Measurements from ENCODE around the gene ZNF474. TPM values are rescaled to one million over a fixed set of nuclear protein-coding genes. Genes with fewer than 3 reads are reported as not detected.

ZNF474 gene
- total and polyA plus RNA-seq, 2 donors from 2014 or later = 0.38 TPM; not detected in 1

DNA sequence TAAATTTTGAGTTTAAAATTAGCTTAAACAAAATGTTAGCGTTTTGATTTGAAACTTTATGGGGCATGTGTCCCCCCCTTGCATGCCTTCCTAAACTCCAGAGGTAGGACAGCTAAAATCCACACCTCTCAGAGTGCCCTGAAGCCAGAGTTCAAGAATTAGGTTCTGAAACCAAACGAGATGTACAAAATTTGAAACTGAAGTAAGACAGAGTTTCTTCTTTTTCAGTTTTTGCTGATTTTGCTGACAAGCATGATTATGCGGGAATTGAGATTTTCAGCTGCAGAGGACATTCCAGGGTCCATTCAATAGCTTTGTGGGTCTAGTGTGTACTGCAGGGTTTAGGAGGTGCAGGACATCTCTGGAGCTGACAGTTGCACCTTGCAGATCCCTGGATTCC lies 34.2 kb upstream of the ZNF474 start:
- no peaks in the 10 kb centered on the region for H3K4me1 ChIP-seq (ENCODE audit: control insufficient read depth in 2 of 3, insufficient read depth in 2 of 3, low read depth in 1 of 3, low read length in 3 of 3)
- H3K36me3 ChIP-seq (ENCODE audit: control insufficient read depth in 2 of 3, insufficient read depth in 3 of 3, low read length in 3 of 3) = no peaks in the 10 kb centered on the region
- H3K9ac ChIP-seq (ENCODE audit: low read length in 3 of 3) = no peak overlapping the region
- H3K27me3 ChIP-seq (ENCODE audit: control insufficient read depth, insufficient read depth, low read length) = no peaks in the 10 kb centered on the region
- DNase-seq (no peak), FAIRE-seq (no peak)
- H3K4me3 ChIP-seq (ENCODE audit: low read length in 3 of 3) = no peak overlapping the region
- H3K27ac ChIP-seq (ENCODE audit: low read depth in 2 of 2, low read length in 2 of 2) = no peak overlapping the region
- no peaks in the 10 kb centered on the region for H3K9me3 ChIP-seq (ENCODE audit: control insufficient read depth in 2 of 3, insufficient read depth in 1 of 3, low read length in 3 of 3)
- intact Hi-C loops (cut with DNase I) = no loop called here
- no peak for TF ChIP-seq CTCF (IDR thresholded peaks at IDR 0.05; ENCODE audit: borderline replicate concordance, extremely low read depth, insufficient read depth)

DNA sequence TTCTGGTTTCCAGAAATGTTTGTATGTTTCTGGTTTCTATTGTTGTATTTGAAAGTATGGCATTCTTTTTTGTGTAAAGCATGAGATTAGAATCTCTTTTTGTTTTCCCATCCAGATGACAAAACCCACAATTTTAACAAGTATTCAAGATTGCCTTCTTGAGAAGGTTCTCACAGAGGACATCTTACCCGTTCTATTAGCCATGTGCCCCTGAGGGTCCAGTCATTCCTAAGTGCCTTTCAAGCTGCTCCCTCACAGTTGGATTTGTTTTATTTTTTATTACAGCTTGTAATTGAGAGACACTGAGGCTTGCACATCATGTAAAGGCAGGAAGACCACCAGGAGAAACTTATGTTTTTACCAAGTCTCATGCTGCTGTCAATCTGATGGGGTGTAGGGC lies 32.0 kb upstream of the ZNF474 start:
- Histone ChIP-seq H3K4me3 (ENCODE audit: low read length in 3 of 3) (no peak overlapping the region), H3K36me3 (ENCODE audit: control insufficient read depth in 2 of 3, insufficient read depth in 3 of 3, low read length in 3 of 3) (no peaks in the 10 kb centered on the region), H3K9me3 (ENCODE audit: control insufficient read depth in 2 of 3, insufficient read depth in 1 of 3, low read length in 3 of 3) (no peaks in the 10 kb centered on the region), H3K4me1 (ENCODE audit: control insufficient read depth in 2 of 3, insufficient read depth in 2 of 3, low read depth in 1 of 3, low read length in 3 of 3) (no peaks in the 10 kb centered on the region), H3K27me3 (ENCODE audit: control insufficient read depth, insufficient read depth, low read length) (no peaks in the 10 kb centered on the region), H3K27ac (ENCODE audit: low read depth in 2 of 2, low read length in 2 of 2) (no peak overlapping the region), H3K9ac (ENCODE audit: low read length in 3 of 3) (no peak overlapping the region)
- no peak for DNase-seq
- FAIRE-seq = no peak
- intact Hi-C loops (cut with DNase I) = no loop called here
- no peak for TF ChIP-seq CTCF (IDR thresholded peaks at IDR 0.05; ENCODE audit: borderline replicate concordance, extremely low read depth, insufficient read depth)

- Histone ChIP-seq H3K36me3 (ENCODE audit: control insufficient read depth in 2 of 3, insufficient read depth in 3 of 3, low read length in 3 of 3) (no peaks in the 10 kb centered on the region), H3K4me3 (ENCODE audit: low read length in 3 of 3) (no peak overlapping the region), H3K4me1 (ENCODE audit: control insufficient read depth in 2 of 3, insufficient read depth in 2 of 3, low read depth in 1 of 3, low read length in 3 of 3) (no peaks in the 10 kb centered on the region), H3K27me3 (ENCODE audit: control insufficient read depth, insufficient read depth, low read length) (no peaks in the 10 kb centered on the region), H3K9me3 (ENCODE audit: control insufficient read depth in 2 of 3, insufficient read depth in 1 of 3, low read length in 3 of 3) (no peaks in the 10 kb centered on the region), H3K9ac (ENCODE audit: low read length in 3 of 3) (no peak overlapping the region), H3K27ac (ENCODE audit: low read depth in 2 of 2, low read length in 2 of 2) (no peak overlapping the region)
- intact Hi-C loops (cut with DNase I) = no loop called here
- no peak for TF ChIP-seq CTCF (IDR thresholded peaks at IDR 0.05; ENCODE audit: borderline replicate concordance, extremely low read depth, insufficient read depth)
- no peak for FAIRE-seq
- DNase-seq = no peak
These were observed 30.1 kb upstream of the ZNF474 start for GRCh38 chr5:122099060-122099790.
